Measurements from ENCODE around the gene SLC6A5.
A peak's percentile ranks its signal among the peaks of the same experiment; 100 is the strongest.

The SLC6A5 gene

DNA sequence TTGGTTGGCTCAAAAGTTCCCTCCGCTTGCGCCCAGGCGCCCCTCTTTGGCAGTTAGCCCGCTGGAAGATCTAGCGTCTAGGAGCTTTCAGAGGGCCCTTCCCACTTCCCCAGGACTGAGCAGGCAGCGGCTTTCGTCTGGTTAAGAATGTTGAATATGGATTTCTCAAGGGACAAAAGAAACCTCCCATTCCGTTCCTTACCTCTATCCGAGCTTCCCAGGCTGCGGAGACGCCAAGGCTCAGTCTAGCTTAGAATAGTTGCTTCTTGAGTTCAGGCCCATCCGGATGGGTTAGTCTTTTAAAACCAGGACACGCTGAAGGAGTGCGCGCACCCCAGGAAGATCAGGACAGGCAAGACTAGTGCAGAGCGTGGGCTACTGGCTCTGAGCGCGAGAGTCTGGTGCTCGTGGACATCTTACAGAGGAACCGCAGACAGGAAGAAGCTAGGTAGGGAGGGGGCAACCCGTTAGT, 71.6 kb downstream of the SLC6A5 start:
- H3K4me3 ChIP-seq (ENCODE audit: low read depth, low read length), result no peak overlapping the region
- POLR2A ChIA-PET, result no interaction called here
- TF ChIP-seq, protein P1, sequence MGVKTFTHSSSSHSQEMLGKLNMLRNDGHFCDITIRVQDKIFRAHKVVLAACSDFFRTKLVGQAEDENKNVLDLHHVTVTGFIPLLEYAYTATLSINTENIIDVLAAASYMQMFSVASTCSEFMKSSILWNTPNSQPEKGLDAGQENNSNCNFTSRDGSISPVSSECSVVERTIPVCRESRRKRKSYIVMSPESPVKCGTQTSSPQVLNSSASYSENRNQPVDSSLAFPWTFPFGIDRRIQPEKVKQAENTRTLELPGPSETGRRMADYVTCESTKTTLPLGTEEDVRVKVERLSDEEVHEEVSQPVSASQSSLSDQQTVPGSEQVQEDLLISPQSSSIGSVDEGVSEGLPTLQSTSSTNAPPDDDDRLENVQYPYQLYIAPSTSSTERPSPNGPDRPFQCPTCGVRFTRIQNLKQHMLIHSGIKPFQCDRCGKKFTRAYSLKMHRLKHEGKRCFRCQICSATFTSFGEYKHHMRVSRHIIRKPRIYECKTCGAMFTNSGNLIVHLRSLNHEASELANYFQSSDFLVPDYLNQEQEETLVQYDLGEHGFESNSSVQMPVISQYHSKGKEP (tag by site-specific recombination; IDR thresholded peaks at IDR 0.05), result no peak
- TF ChIP-seq ZBTB20 (tag by site-specific recombination; IDR thresholded peaks at IDR 0.05) (no peak), ZNF138 (tag by site-specific recombination; IDR thresholded peaks at IDR 0.05; ENCODE audit: borderline replicate concordance) (no peak), KLF9 (tag by site-specific recombination; IDR thresholded peaks at IDR 0.05; ENCODE audit: low read depth) (no peak), ZNF121 (tag by site-specific recombination; IDR thresholded peaks at IDR 0.05) (no peak), ZNF768 (tag by site-specific recombination; IDR thresholded peaks at IDR 0.05) (no peak), ZNF184 (tag by site-specific recombination; IDR thresholded peaks at IDR 0.05) (no peak), ZNF266 (tag by site-specific recombination; IDR thresholded peaks at IDR 0.05; ENCODE audit: low read depth) (no peak), ZFP69B (tag by site-specific recombination; IDR thresholded peaks at IDR 0.05) (no peak), ZIC2 (tag by site-specific recombination; IDR thresholded peaks at IDR 0.05) (no peak)
- TF ChIP-seq, protein P2, sequence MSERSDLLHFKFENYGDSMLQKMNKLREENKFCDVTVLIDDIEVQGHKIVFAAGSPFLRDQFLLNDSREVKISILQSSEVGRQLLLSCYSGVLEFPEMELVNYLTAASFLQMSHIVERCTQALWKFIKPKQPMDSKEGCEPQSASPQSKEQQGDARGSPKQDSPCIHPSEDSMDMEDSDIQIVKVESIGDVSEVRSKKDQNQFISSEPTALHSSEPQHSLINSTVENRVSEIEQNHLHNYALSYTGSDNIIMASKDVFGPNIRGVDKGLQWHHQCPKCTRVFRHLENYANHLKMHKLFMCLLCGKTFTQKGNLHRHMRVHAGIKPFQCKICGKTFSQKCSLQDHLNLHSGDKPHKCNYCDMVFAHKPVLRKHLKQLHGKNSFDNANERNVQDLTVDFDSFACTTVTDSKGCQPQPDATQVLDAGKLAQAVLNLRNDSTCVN (tag by site-specific recombination; optimal IDR thresholded peaks at IDR 0.05), result no peak
- TF ChIP-seq, protein P3, sequence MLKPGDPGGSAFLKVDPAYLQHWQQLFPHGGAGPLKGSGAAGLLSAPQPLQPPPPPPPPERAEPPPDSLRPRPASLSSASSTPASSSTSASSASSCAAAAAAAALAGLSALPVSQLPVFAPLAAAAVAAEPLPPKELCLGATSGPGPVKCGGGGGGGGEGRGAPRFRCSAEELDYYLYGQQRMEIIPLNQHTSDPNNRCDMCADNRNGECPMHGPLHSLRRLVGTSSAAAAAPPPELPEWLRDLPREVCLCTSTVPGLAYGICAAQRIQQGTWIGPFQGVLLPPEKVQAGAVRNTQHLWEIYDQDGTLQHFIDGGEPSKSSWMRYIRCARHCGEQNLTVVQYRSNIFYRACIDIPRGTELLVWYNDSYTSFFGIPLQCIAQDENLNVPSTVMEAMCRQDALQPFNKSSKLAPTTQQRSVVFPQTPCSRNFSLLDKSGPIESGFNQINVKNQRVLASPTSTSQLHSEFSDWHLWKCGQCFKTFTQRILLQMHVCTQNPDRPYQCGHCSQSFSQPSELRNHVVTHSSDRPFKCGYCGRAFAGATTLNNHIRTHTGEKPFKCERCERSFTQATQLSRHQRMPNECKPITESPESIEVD (tag by site-specific recombination; IDR thresholded peaks at IDR 0.05), result no peak
- TF ChIP-seq, protein P4, sequence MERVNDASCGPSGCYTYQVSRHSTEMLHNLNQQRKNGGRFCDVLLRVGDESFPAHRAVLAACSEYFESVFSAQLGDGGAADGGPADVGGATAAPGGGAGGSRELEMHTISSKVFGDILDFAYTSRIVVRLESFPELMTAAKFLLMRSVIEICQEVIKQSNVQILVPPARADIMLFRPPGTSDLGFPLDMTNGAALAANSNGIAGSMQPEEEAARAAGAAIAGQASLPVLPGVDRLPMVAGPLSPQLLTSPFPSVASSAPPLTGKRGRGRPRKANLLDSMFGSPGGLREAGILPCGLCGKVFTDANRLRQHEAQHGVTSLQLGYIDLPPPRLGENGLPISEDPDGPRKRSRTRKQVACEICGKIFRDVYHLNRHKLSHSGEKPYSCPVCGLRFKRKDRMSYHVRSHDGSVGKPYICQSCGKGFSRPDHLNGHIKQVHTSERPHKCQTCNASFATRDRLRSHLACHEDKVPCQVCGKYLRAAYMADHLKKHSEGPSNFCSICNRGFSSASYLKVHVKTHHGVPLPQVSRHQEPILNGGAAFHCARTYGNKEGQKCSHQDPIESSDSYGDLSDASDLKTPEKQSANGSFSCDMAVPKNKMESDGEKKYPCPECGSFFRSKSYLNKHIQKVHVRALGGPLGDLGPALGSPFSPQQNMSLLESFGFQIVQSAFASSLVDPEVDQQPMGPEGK (tag by site-specific recombination; IDR thresholded peaks at IDR 0.05), result no peak
- no peaks in the 10 kb centered on the region; the same call in 1 of the 2 replicates for H3K4me1 ChIP-seq (ENCODE audit: control insufficient read depth, insufficient read depth, low read length)
- no peaks in the 10 kb centered on the region for H3K9me3 ChIP-seq (ENCODE audit: control insufficient read depth, insufficient read depth, low read depth, low read length)
- H3K36me3 ChIP-seq (ENCODE audit: control insufficient read depth in 2 of 2, insufficient read depth in 1 of 2, low read length in 2 of 2), result no peaks in the 10 kb centered on the region
- no peak overlapping the region for H3K27ac ChIP-seq (ENCODE audit: extremely low read depth, low read depth, low read length)
- CTCF ChIA-PET, result interaction anchor here (1.1 to 3.9 kb wide), 6 partner anchors 9 to 841 kb away, joined by 3 to 25 read pairs (median 6); no protein-coding TSS in a partner anchor

DNA sequence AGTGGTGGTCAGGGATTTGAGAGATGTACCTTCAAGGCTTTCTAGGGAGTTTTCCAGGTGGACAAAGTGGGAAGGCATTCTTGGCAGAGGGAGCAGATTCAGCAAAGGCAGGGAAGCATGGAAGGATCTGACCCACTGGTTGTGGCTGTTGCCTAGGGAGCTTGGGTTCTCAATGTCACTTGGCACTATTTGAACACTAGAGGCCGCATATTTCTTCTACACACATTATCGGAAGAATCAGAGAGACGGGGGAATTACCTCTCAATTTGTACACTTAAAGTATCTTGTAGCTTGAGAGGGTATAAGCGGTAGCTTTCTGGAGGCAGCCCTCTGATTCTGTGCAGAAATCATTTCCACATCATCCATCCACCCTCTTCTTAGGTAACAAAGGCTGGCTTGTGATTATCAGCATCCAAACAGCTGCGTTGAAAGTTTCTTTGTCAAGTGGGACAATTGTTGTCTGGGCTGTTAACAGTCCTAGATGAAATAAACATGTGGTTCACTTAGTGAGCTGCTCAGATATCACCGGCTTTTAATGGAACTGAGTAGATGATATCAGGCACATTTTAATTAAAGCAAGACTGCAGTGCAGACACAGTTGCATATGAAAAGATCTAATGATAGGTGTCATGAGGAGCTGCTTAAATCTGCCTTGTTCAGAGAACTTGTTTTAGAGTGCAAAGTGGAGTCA, 72.6 kb downstream of the SLC6A5 start:
- Histone ChIP-seq H3K27ac (ENCODE audit: extremely low read depth, low read depth, low read length) (no peak overlapping the region), H3K9me3 (ENCODE audit: control insufficient read depth, insufficient read depth, low read depth, low read length) (no peaks in the 10 kb centered on the region), H3K4me3 (ENCODE audit: low read depth, low read length) (no peak overlapping the region), H3K4me1 (ENCODE audit: control insufficient read depth, insufficient read depth, low read length) (no peaks in the 10 kb centered on the region; the same call in 1 of the 2 replicates), H3K36me3 (ENCODE audit: control insufficient read depth in 2 of 2, insufficient read depth in 1 of 2, low read length in 2 of 2) (no peaks in the 10 kb centered on the region)
- ChIA-PET CTCF (interaction anchor here (0.6 to 3.9 kb wide), 15 partner anchors 8 to 478 kb away, joined by 3 to 25 read pairs (median 3); no protein-coding TSS in a partner anchor), POLR2A (interaction anchor here (0.5 kb wide), 1 partner anchor 12 kb away, joined by 3 read pairs; no protein-coding TSS in a partner anchor)
- TF ChIP-seq ZBTB17 (tag by site-specific recombination; IDR thresholded peaks at IDR 0.05) (peak; percentile 18; the same call in 1 of the 2 replicates), ZNF132 (tag by site-specific recombination; IDR thresholded peaks at IDR 0.05; ENCODE audit: borderline replicate concordance) (no peak), YY2 (tag by site-specific recombination; IDR thresholded peaks at IDR 0.05) (no peak), KLF16 (tag by site-specific recombination; IDR thresholded peaks at IDR 0.05) (no peak)
- TF ChIP-seq, protein P5, sequence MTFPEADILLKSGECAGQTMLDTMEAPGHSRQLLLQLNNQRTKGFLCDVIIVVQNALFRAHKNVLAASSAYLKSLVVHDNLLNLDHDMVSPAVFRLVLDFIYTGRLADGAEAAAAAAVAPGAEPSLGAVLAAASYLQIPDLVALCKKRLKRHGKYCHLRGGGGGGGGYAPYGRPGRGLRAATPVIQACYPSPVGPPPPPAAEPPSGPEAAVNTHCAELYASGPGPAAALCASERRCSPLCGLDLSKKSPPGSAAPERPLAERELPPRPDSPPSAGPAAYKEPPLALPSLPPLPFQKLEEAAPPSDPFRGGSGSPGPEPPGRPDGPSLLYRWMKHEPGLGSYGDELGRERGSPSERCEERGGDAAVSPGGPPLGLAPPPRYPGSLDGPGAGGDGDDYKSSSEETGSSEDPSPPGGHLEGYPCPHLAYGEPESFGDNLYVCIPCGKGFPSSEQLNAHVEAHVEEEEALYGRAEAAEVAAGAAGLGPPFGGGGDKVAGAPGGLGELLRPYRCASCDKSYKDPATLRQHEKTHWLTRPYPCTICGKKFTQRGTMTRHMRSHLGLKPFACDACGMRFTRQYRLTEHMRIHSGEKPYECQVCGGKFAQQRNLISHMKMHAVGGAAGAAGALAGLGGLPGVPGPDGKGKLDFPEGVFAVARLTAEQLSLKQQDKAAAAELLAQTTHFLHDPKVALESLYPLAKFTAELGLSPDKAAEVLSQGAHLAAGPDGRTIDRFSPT (tag by site-specific recombination; IDR thresholded peaks at IDR 0.05), result no peak
